Measurements from ENCODE around the gene RNF208.

- TF ChIP-seq CTCF (IDR thresholded peaks at IDR 0.05) (peak in 1 of 5 experiments; percentile 45), POLR2A (IDR thresholded peaks at IDR 0.05) (peak; percentile 94), POLR2AphosphoS5 (IDR thresholded peaks at IDR 0.05) (peak; percentile 79 to 97 (median 94)), EP300 (IDR thresholded peaks at IDR 0.05; ENCODE audit: low read depth) (no peak)
Observed at GRCh38 chr9:137217276-137218211, 4.5 kb downstream of the RNF208 start.
